Hematopoietic multipotent progenitor cell treated with erythropoietin and hydrocortisone succinate and interleukin-3 and kit ligand, for 8 days (in vitro differentiated cells): ENCODE measurements around the gene DDX20.

Experiments used
- DNase-seq: peaks from one replicate; pipeline ENCODE4 v3.0.0-alpha.2; 2015

DDX20 gene, protein sequence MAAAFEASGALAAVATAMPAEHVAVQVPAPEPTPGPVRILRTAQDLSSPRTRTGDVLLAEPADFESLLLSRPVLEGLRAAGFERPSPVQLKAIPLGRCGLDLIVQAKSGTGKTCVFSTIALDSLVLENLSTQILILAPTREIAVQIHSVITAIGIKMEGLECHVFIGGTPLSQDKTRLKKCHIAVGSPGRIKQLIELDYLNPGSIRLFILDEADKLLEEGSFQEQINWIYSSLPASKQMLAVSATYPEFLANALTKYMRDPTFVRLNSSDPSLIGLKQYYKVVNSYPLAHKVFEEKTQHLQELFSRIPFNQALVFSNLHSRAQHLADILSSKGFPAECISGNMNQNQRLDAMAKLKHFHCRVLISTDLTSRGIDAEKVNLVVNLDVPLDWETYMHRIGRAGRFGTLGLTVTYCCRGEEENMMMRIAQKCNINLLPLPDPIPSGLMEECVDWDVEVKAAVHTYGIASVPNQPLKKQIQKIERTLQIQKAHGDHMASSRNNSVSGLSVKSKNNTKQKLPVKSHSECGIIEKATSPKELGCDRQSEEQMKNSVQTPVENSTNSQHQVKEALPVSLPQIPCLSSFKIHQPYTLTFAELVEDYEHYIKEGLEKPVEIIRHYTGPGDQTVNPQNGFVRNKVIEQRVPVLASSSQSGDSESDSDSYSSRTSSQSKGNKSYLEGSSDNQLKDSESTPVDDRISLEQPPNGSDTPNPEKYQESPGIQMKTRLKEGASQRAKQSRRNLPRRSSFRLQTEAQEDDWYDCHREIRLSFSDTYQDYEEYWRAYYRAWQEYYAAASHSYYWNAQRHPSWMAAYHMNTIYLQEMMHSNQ

DNA sequence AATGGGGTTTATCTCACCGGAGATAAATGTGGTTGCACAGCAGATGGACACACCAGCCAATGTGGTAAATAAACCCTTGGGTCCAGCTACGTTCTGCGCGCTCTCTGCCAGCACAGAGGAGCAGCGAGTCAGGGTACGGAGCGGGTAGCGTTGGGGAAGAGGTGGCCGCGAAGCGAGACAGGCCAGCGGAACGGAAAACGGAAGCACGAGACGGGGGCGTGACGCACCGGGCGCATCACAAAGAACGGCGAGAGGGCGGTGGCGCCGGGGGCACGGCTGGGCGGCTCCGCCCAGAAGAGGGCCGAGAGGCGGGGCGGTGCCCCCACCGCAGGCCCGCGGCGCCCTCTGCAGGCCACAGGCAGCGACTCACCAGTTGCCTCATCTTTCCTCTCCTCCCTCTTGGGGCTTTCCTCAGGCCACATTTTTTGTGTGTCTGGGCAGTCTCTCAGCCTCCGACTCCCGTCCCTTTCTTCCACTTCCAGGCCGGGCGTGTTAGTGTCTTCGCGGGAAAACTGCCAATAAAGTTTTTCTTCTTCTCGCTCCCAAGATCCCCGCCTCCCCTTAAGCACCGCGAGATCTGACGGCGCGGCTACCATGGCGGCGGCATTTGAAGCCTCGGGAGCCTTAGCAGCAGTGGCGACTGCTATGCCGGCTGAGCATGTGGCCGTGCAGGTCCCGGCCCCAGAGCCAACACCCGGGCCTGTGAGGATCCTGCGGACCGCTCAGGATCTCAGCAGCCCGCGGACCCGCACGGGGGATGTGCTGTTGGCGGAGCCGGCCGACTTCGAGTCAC lies at the start of gene DDX20:
Gene DDX20, plus strand, starts transcription at position 571 of the 793 bp plus-strand sequence. Its CDS starts 24 bp downstream, at position 595.
- peak; percentile 96 for DNase-seq

DNA sequence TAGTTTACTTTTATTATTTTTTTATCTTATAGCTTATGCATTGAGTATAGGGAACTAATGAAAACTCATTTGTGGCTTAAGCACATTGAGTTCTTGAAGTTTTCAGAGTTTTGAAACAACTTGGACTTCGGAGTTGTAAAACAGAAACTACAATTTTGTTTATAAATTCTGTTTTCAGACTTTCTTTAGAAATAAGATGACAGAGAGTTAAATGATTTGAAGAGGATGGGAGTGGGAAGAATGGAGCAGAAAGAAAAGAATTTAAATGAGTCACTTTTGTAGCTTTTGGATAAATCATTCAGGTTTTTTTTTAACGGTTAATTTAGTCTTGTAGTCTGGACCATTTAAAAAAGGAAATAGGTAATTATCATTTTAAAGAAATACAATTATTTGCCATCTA lies 48.8 kb upstream of the DDX20 start:
- no peak for DNase-seq

DNA sequence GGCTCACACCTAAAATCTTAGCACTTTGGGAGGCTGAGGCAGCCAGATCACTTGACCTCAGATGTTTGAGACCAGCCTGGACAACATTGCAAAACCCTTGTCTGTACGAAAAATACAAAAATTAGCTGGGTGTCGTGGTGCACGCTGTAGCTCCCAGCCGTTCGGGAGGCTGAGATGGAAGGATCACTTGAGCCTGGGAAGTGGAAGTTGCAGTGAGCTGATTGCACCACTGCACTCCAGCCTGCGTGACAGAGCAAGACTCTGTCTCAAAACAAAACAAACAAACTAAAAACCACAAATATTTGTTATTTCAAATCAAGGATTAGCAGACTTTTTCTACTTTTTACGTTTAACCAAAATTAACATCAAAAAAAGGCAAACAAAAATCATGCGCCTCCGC lies 47.8 kb upstream of the DDX20 start:
- DNase-seq = no peak

DNA sequence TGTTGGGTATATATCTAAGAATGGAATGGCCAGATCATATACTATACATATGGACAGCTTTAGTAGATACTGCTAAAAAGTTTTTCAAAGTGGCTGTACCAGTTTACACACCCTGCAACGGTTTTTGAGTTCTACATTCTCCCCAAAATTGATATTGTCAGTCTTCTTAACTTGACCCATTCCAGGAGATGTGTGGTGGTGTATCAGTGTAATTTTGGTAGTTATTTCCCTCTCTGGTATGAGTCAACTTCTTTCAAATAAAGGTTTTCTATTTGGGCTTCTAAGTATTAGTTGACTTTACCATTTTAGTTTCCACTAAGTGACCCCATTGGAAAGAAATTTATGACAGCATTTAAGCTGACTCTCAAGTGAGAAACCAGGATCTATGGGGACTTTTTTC lies 45.7 kb upstream of the DDX20 start:
- DNase-seq = no peak

DNA sequence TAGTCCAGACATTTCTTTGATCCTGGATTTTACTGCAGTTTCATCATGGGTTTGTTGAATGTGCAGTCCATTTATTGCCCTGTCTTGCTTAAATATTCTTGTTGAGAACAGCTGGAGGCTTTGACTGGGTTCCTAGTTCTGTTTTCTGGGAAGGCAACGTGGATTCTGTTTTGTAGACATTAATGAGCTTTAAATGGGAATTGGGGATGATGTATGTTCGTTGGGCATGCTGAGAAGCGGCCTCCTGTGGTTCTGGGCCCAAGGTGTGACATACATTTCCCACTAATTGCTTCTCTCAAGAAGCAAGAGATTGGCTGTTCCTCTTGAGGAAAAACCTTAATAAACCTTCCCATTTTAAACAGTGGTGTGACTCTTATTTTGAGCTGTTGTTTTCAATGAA lies 39.4 kb upstream of the DDX20 start:
- DNase-seq = no peak

DNA sequence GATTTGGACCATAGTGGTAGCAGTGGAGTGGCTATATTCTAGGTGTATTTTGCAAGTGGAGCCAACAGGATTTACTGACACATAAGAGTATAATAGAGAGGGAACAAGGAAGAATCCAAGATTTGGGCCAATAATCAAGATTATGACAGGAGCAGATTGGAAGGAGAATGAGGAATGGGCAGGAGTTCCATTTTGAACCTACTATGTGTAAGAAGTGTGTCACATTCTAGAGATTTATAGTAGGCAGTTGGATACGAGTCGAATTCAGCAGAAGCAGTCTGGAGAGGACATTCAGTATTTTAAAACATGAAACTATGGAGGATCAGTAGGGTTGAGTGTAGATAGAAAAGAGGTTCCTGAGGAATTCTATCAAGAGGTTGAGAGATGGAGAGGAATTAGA lies 38.3 kb upstream of the DDX20 start:
- DNase-seq = no peak

DNA sequence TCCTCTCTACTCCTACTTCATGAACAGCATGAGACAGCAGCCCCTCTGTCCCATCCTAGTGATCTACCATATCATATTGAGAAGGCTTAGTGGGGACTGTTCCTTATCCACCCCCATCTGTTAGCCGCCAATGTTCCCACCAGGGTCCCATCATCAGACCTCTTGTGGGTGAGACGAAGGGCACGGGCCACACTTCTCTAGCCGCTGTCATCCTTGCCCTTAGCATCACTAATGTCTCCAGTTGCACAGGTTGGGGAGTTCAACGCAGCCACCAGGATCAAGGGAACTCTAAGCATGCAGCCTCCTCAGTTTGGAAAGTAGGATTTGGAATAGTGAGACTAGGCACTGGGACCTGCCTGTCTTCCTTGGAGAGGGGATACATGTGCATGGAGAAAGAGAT lies 36.6 kb upstream of the DDX20 start:
- DNase-seq = no peak

DNA sequence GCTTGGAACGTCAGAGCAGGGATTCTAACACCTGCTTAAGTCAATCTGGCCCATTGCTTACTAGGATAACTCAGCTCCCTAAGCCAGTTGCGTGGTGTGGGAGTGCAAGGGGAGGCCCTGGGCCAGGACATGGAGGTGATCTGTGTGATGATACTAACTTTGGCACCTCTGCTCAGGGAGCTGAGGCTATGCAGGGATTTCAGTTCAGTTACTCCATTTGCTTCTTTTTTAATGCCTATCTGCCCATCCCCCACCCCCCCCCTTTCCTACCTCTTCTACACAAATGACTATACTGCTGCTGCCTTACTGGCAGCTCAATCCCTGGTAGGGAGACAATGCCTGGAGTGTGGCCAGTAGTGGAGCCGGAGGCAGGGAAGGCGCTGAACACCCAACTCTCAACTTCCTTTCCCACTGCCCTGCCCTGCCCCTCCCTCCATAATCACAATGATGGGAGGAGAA lies 36.0 kb upstream of the DDX20 start:
- no peak for DNase-seq

DNA sequence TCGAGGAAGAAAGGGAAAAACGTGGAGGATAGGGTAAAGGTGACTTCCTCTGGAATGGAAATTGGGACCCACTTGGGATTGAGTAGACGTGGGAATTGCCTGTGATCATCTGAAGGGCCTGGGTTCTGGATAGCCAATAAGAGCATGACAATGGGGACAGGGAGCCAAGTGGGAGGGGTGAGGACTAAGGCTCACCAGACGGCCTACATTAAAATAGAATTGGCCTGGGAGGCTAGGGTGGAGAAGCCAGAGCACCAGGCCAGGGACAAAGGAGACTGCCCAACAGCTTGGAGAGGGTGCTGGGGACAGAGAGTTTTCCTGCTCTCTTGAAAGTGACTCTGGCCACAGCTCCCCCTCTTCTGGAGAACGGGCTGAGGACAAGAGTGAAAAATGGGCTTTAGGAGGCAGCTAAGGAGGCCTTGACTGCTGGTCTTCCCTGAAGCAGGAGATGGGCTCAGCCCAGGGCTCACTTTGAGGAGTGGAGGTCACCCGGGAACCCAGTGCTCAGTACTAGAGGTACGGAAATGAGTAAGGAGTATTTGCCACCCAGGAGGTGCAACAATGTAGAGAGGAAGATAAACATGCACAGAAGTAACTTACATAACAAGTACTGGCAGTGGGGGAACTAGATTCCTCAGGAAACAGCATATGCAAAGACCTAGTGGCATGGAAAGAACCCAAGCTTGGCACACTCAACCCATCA lies 35.3 kb upstream of the DDX20 start:
- DNase-seq = no peak

DNA sequence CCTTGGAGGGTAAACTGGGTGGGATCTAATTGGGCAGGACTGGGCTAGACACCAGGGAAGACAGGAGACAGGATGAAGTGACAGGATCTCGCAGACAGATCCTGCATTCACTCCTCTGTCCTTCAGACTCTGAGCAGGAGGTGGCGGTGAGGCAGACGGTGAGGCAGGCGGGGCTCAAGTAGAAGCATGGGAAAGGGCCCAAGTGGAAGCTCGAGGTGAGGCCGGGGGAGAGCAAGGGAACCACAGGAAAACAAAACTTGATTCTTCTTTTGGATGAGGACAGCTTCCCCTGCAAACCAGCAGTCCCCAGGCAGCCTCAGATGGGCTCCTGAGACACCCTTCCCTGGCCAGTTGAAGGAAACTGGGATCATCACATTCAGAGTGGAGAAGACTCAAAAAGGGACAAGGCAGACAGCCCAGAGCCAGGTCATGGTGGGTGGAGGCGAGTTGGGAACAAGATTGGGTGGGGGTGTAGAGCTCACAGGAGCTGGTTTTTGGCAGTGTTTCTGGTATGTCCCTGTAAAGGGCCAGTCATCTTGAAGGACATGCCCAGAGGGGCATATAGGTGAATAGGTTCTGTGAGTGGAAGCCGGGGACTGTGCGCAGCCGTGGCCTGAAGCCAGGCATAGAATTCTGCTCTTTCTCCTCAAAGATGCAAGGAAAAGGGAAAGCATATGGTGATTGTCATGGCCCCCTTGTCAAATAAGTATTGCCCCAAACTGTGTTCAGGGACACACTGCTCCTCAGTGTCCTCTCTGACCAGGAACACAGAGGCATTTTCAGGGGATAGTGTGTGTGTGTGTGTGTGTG lies 34.5 kb upstream of the DDX20 start:
- no peak for DNase-seq

DNA sequence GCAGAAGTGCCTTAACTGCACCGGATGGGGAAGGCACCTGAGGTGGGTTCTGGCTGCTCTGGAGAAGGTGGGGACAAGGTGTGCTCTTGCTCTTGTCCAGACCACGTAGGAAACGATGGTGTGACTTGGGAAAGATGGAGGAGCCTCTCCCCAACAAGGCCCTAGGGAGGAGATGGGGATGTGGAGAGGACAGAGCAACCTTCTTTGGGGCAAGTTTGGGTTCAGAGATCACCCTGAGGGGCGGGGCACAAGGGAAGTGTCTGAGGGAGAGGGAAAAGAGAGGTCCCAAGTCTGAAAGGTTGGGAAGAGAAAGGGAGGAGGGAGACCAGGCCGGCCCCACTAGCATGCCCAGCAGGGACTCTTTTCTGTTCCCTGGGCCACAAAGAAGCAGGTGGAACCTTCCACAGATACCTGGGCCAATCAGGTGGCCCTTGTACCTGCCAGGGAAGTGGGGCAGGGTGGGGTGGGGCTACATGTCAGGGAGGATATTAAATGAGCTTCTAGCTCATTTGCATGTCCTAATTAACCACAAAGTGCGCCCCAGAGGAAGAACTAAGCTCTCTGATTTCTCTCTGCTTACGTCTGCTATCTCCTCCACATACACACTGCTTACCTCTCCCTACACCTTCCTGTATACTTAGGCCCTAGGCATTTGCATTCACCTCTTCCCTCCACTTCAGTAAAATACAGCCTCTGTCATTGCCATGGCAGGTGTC lies 32.5 kb upstream of the DDX20 start:
- DNase-seq = no peak

DNA sequence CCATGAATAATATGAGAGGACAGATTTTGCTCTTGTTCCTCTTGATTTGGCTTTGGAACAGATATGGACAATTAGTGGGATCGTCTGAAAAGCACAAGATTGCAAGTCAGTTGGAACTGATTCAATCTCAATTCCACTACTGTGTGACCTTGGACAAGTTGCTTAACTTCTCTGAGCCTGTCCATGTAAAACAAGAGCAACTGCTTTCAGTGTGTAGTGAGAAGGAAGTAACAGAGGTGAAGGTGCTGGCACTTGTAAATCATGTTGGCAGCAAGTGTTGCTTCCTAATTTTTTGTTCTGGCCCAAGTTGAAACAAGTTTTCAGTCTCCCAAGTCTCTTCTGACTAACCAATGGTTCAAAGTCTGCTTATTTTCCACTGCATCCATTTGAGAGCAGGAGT lies 31.8 kb upstream of the DDX20 start:
- no peak for DNase-seq

DNA sequence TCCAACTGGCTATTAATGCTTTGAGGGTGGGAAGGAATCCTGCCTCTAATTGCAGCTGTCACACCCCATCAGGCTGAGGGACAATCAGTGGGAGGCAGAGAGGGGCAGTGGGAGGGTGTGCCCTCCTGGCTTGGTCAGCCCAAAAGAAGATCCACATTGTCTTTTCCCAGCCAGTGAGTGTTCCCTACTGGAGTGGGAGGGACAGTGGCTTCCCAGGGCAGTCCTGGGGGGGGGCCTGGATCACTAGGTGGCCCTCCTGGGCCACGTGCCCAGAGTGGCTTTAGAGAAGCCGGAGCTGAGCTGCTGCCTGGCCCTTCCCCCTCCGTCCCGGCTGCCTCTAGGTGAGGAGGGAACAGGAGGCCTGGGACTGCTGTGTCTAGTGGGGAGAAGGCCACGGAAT lies 30.5 kb upstream of the DDX20 start:
- no peak for DNase-seq

DNA sequence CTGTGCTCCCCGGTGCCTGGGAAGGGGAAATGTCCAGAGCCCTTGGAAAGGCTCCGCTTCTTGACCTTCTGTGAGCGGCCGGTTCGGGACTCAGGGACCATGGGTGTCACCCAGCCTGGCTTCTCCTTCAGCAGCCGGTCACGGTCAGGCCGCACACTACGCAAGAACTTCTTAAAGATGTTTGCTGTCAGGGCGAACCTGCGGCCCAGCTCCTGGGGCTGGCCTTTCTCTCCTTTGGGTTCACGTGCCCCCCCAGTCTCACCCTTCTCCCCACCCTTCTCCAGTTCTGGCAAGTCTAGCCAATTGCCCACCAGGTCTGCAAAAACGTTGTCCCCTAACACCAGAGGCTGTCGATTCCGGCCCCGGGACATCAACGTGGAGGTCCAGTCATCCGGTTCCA lies 28.6 kb upstream of the DDX20 start:
- DNase-seq = no peak

DNA sequence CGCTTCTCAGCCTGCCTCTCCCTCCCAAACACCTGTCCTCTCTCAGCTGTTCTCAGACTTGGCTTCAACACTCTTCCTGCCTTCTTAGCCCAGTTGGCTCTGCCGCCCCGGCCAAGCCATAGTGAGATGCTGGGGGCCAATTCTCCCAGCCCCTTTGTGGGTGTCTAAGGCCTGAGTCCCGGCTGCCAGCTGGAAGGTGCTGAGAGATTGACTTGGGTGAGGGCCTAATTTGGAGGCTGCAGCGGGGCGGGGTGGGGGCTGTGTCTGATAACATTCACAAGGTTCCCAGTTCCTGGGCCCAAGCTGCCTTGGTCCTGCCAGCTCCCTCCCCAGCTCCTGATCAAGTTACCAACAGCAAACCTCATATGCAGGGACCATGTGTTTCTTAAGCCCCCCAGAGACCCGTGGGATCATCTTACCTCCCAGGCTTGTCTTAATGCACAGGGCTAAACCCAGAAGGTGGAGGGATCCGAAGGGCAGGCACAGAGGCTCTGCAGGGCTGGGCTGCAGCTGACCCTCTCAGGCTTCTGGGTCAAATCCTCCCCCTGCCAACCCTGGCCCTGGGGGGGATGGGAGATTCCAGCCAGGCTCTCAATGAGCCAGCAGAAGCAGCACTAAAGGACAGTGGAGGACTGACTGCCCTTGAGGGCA lies 26.3 kb upstream of the DDX20 start:
- no peak for DNase-seq

DNA sequence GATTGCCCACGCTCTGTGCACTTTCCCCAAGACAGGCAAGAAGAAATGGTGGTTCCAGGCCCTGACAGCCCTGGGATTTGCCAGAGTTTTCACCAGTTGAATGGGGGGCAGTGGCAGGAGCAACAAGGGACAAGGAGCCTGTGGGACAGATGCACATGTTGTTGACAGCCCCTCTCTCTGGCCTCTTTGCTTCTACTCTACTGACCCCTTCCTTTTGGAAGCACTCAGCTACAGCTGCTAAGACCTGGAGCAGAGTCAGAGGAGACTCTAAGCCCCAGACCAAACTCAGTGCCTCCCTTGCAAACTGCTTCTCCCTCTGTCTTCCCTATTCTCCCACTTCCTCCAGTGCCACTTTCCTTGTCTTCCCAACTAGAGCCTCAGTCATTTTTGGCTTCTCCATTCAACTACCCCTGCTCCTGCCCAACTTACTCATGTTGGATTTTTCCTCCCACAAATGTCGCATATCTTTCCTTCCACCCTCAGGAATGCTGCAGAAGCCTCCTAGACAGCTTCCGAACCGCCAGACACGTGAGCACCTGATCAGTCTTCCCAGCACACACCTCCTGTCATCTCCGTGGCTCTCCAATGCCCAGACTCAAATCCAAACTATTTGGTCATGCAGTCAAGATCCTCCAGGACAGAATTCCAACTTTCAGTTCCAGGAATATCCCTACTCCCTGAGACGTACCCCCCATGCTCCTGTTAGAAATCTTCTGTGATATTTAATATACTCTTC lies 25.6 kb upstream of the DDX20 start:
- no peak for DNase-seq

DNA sequence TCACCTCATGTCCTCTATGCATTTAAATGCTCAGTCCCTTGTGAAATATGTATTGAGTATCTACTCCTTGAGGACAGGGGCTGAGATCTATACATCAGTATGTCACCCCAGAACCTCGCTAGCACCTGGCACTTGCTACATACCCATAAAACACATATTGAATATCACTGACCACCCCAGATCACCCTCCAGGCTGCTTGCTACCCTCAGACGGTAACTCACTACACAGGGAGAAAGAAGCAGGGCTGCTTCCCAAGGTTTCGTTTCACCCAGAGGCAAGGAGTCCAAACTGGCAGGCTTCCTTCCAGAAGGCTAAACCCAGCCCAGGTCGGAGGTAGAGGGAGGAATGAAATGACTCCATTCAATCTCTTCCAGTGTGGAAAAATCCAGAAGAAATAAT lies 25.0 kb upstream of the DDX20 start:
- DNase-seq = no peak

DNA sequence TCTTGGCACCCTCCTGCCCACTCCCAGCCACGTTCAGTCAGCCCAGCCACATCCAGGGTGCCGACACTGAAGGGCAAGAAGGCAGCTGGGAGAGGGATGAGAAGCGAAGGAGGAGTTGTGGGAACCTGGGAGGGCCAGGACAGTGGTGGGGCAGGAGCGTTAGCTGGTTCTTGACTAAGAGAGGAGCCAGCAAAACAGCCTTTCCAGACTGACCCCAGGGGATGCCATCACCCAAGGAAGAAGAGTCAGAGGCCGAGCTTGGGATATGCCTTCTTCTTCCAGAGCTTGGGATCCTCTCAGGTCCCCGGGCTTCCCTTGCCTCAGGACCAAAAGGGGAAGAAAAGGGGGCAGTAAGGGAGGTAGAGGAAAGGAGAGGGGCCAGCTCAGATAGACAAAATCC lies 23.7 kb upstream of the DDX20 start:
- DNase-seq = no peak

DNA sequence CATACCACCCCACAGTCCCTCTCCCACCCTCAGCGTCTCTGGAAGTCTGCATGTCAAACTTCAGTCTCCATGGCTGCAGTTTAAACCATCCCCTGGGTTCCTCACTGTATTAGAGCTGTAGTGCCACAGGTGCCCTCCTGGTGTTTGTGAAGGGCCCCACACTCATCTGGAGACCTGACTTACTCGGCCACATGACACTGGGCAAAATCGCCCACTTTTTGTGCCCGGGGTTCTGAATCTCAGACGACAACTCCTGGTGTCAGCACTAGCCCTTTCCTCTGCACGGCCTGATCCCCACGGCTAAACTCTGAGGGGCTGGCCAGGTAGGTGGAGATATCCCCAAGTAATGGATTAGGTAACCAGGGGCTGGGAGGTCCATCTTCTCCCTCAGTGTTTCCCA lies 23.0 kb upstream of the DDX20 start:
- no peak for DNase-seq
